A673 (cell line): ENCODE measurements around the gene ETV6. TPM values are rescaled to one million over a fixed set of nuclear protein-coding genes. Genes with fewer than 3 reads are reported as not detected.
A peak's percentile ranks its signal among the peaks of the same experiment; 100 is the strongest.

Source experiments
- BruUV-seq: library from RNA; stranded (reverse); fragments of 400-500 nt; replicated peaks from 2 replicates; lab custom pipeline; 2021; lab: Mats Ljungman, UMichigan
- CTCF ChIA-PET: fragments of 300-600 bp; sonication (Branson Sonifier 250); formaldehyde crosslinking; loops from one replicate; lab custom pipeline; 2022; ENCODE audit warnings: antibody characterized with exemption; lab: Charles Lee
- POLR2A ChIA-PET: fragments of 300-600 bp; sonication (Branson Sonifier 250); formaldehyde crosslinking; loops from one replicate; lab custom pipeline; 2022; ENCODE audit warnings: antibody characterized with exemption; ENCODE audit not compliant: low non-redundant PET; lab: Charles Lee
- DNase-seq: peaks from one replicate; pipeline ENCODE4 v3.0.0-alpha.2; 2015; ENCODE audit warnings: low spot score
- H3K27ac ChIP-seq: fragments of 200-600 bp; sonication (generic); 2 replicates; pipeline ENCODE4 v1.5.1; 2016; ENCODE audit warnings: mixed run types, low read depth, mild to moderate bottlenecking, mixed read lengths, antibody characterized with exemption, low read length; ENCODE audit not compliant: poor library complexity, severe bottlenecking
- H3K27me3 ChIP-seq: fragments of 200-600 bp; sonication (generic); replicated peaks from 2 replicates; pipeline ENCODE4 v1.6.1; 2017; ENCODE audit warnings: mixed run types, low read depth, mild to moderate bottlenecking, mixed read lengths, antibody characterized with exemption, low read length; ENCODE audit not compliant: insufficient read depth, poor library complexity
- H3K36me3 ChIP-seq: fragments of 200-600 bp; sonication (generic); 2 replicates; pipeline ENCODE4 v1.6.1; 2016; ENCODE audit warnings: mixed run types, mild to moderate bottlenecking, mixed read lengths, antibody characterized with exemption, low read length; ENCODE audit not compliant: insufficient read depth, poor library complexity, severe bottlenecking
- H3K4me1 ChIP-seq: fragments of 200-600 bp; sonication (generic); 2 replicates; pipeline ENCODE4 v1.6.1; 2017; ENCODE audit warnings: mixed run types, mild to moderate bottlenecking, mixed read lengths, antibody characterized with exemption, low read length; ENCODE audit not compliant: insufficient read depth, poor library complexity, severe bottlenecking
- H3K4me3 ChIP-seq: fragments of 200-600 bp; sonication (generic); 2 replicates; pipeline ENCODE4 v1.5.1; 2016; ENCODE audit warnings: low read depth, mixed run types, mild to moderate bottlenecking, mixed read lengths, low read length; ENCODE audit not compliant: poor library complexity, severe bottlenecking
- H3K9me3 ChIP-seq: fragments of 200-600 bp; sonication (generic); 2 replicates; pipeline ENCODE4 v1.6.1; 2016; ENCODE audit warnings: mixed run types, low read depth, mild to moderate bottlenecking, mixed read lengths, antibody characterized with exemption, low read length; ENCODE audit not compliant: poor library complexity, severe bottlenecking
- CTCF ChIP-seq: fragments of 300-800, 200-600 bp; sonication (generic); conservative IDR thresholded peaks from 2 replicates; pipeline ENCODE4 v1.5.1; 2017; ENCODE audit warnings: low read depth, mild to moderate bottlenecking, antibody characterized with exemption, low read length, moderate library complexity, mixed read lengths
- EZH2 ChIP-seq: fragments of 200-600 bp; sonication (generic); IDR thresholded peaks from 2 replicates; pipeline ENCODE4 v1.6.1; 2017; ENCODE audit warnings: borderline replicate concordance, low read depth, mild to moderate bottlenecking, mixed read lengths, antibody characterized with exemption, low read length; ENCODE audit not compliant: poor library complexity, severe bottlenecking
- intact Hi-C: fragments of 100-400 bp; cut with micrococcal nuclease; formaldehyde crosslinking; loops from one replicate; pipeline ENCODE4 v1.10.0; 2022; ENCODE audit not compliant: unreplicated experiment
- total RNA-seq: library from RNA; stranded (reverse); gene quantifications from 2 replicates; pipeline ENCODE4 v1.2.3, GENCODE V29; 2021

ETV6 gene
- total RNA-seq, 1 experiment from 2014 or later, result 32.4 TPM

DNA sequence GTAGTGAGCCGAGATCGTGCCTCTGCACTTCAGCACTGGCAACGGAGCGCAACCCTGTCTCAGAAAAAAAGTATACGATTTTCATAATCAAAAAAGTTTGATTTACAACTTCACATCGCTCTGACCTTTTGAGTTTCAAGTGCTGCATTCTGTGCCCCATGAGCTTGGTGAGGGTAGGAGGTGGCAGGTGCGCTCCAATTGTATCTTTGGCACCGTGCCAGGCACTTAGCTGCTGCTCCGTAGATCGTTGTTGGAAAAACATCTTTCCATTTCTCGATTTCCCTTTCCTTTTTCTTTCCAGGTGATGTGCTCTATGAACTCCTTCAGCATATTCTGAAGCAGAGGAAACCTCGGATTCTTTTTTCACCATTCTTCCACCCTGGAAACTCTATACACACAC is 203.7 kb downstream of the ETV6 start:
- Histone ChIP-seq H3K9me3 (no peaks in the 10 kb centered on the region), H3K27ac (no peak overlapping the region), H3K27me3 (no peaks in the 10 kb centered on the region), H3K4me1 (peaks cover 36% of the 10 kb centered on the region), H3K36me3 (peaks cover 5% of the 10 kb centered on the region), H3K4me3 (no peak overlapping the region)
- no TSS peak for BruUV-seq
- ChIA-PET CTCF (no interaction called here), POLR2A (no interaction called here)
- no peak for TF ChIP-seq EZH2
- TF ChIP-seq CTCF, result no peak
- no peak for DNase-seq
- intact Hi-C loops, result no loop called here

- BruUV-seq, result no TSS peak
Observed at GRCh38 chr12:11854011-11854499, 204.6 kb downstream of the ETV6 start.

GRCh38 chr12:11855983-11856374 is 206.5 kb downstream of the ETV6 start:
- peaks cover 5% of the 10 kb centered on the region for H3K36me3 ChIP-seq
- intact Hi-C loops, result no loop called here
- H3K27ac ChIP-seq, result peak overlapping the region; percentile 73
- H3K4me1 ChIP-seq, result peaks cover 45% of the 10 kb centered on the region
- ChIA-PET POLR2A (no interaction called here), CTCF (interaction anchor here (0.6 kb wide), 1 partner anchor 478 kb away, joined by 3 read pairs; no protein-coding TSS in a partner anchor)
- DNase-seq, result no peak
- BruUV-seq, result no TSS peak
- no peaks in the 10 kb centered on the region for H3K27me3 ChIP-seq
- no peak overlapping the region for H3K4me3 ChIP-seq
- H3K9me3 ChIP-seq, result no peaks in the 10 kb centered on the region
- TF ChIP-seq EZH2 (no peak), CTCF (no peak)

More at GRCh38 chr12:11854011-11854499, 204.6 kb downstream of the ETV6 start:
- no peak overlapping the region for H3K4me3 ChIP-seq
- peak overlapping the region; percentile 73 for H3K27ac ChIP-seq
- no peak for TF ChIP-seq EZH2
- TF ChIP-seq CTCF, result no peak
- intact Hi-C loops, result no loop called here
- POLR2A ChIA-PET, result no interaction called here
- peaks cover 5% of the 10 kb centered on the region for H3K36me3 ChIP-seq
- CTCF ChIA-PET, result no interaction called here
- no peaks in the 10 kb centered on the region for H3K27me3 ChIP-seq
- peaks cover 40% of the 10 kb centered on the region for H3K4me1 ChIP-seq
- H3K9me3 ChIP-seq, result no peaks in the 10 kb centered on the region
- DNase-seq, result no peak
